Type B pancreatic cell (in vitro differentiated cells): ENCODE results near the gene C1QB. TPM values are rescaled to one million over a fixed set of nuclear protein-coding genes. Genes with fewer than 3 reads are reported as not detected.

ENCODE experiments used
- DNase-seq: peaks from one replicate; pipeline ENCODE4 v3.0.0; 2021; ENCODE audit warnings: mixed read lengths; ENCODE audit not compliant: unreplicated experiment; ENCODE audit errors: extremely low spot score
- H3K27ac Mint-ChIP-seq: 2 replicates; pipeline ENCODE4 v1.8.0; 2021; ENCODE audit warnings: mild to moderate bottlenecking, mixed read lengths
- H3K27me3 Mint-ChIP-seq: 2 replicates; pipeline ENCODE4 v1.8.0; 2021; ENCODE audit warnings: mixed read lengths
- H3K36me3 Mint-ChIP-seq: 2 replicates; pipeline ENCODE4 v1.8.0; 2021; ENCODE audit warnings: mixed read lengths
- H3K4me1 Mint-ChIP-seq: one replicate; pipeline ENCODE4 v1.8.0; 2021; ENCODE audit warnings: mixed read lengths; ENCODE audit not compliant: unreplicated experiment
- H3K4me3 Mint-ChIP-seq: 2 replicates; pipeline ENCODE4 v1.8.0; 2021; ENCODE audit warnings: mild to moderate bottlenecking, mixed read lengths
- H3K9me3 Mint-ChIP-seq: 2 replicates; pipeline ENCODE4 v1.8.0; 2021; ENCODE audit warnings: mixed read lengths
- CTCF ChIP-seq: fragments of 200-600 bp; sonication (generic); conservative IDR thresholded peaks from 2 replicates; pipeline ENCODE4 v1.5.0; 2021; ENCODE audit warnings: antibody characterized with exemption, mild to moderate bottlenecking
- total RNA-seq: library from RNA; stranded (reverse); gene quantifications from 2 replicates; pipeline ENCODE4 v1.2.1, GENCODE V29; 2021; ENCODE audit warnings: low replicate concordance

The C1QB gene
- total RNA-seq, 1 donor from 2014 or later = not detected

GRCh38 chr1:22654692-22655091 lies 1.7 kb downstream of the C1QB start:
- no peak for DNase-seq
- Mint-ChIP-seq H3K4me1 (peaks cover 11% of the 10 kb centered on the region), H3K27me3 (peaks cover 45% of the 10 kb centered on the region), H3K9me3 (no peaks in the 10 kb centered on the region), H3K27ac (no peak overlapping the region), H3K4me3 (no peak overlapping the region), H3K36me3 (no peaks in the 10 kb centered on the region)
- peak; percentile 55 for TF ChIP-seq CTCF

- TF ChIP-seq CTCF = peak; percentile 43
- no peak for DNase-seq
- Mint-ChIP-seq H3K27ac (no peak overlapping the region), H3K36me3 (no peaks in the 10 kb centered on the region), H3K9me3 (no peaks in the 10 kb centered on the region), H3K4me1 (no peaks in the 10 kb centered on the region), H3K4me3 (no peak overlapping the region), H3K27me3 (peaks cover 52% of the 10 kb centered on the region)
Measured at GRCh38 chr1:22658385-22659163, 5.5 kb downstream of the C1QB start.

GRCh38 chr1:22660716-22661241 lies 7.7 kb downstream of the C1QB start:
- no peak overlapping the region for H3K4me3 Mint-ChIP-seq
- no peak overlapping the region for H3K27ac Mint-ChIP-seq
- TF ChIP-seq CTCF = no peak
- no peaks in the 10 kb centered on the region for H3K4me1 Mint-ChIP-seq
- no peaks in the 10 kb centered on the region for H3K9me3 Mint-ChIP-seq
- no peak for DNase-seq
- H3K27me3 Mint-ChIP-seq = peaks cover 38% of the 10 kb centered on the region
- H3K36me3 Mint-ChIP-seq = no peaks in the 10 kb centered on the region

- no peak for DNase-seq
- H3K27ac Mint-ChIP-seq = no peak overlapping the region
- no peak overlapping the region for H3K4me3 Mint-ChIP-seq
- peaks cover 30% of the 10 kb centered on the region for H3K27me3 Mint-ChIP-seq
- no peaks in the 10 kb centered on the region for H3K36me3 Mint-ChIP-seq
- no peaks in the 10 kb centered on the region for H3K9me3 Mint-ChIP-seq
- H3K4me1 Mint-ChIP-seq = no peaks in the 10 kb centered on the region
- TF ChIP-seq CTCF = no peak
Measured at GRCh38 chr1:22661880-22662279, 8.8 kb downstream of the C1QB start.

- Mint-ChIP-seq H3K27me3 (peaks cover 27% of the 10 kb centered on the region), H3K4me1 (no peaks in the 10 kb centered on the region), H3K36me3 (no peaks in the 10 kb centered on the region), H3K27ac (no peak overlapping the region), H3K4me3 (no peak overlapping the region), H3K9me3 (no peaks in the 10 kb centered on the region)
- DNase-seq = no peak
- TF ChIP-seq CTCF = no peak
Measured at GRCh38 chr1:22662318-22662717, 9.3 kb downstream of the C1QB start.
